ENCODE measurements around the gene ETS1. TPM values are rescaled to one million over a fixed set of nuclear protein-coding genes. Genes with fewer than 3 reads are reported as not detected.
A peak's percentile ranks its signal among the peaks of the same experiment; 100 is the strongest.

The ETS1 gene
- total and polyA plus RNA-seq, 8 donors = 70.2 to 139 (median 128) TPM

DNA sequence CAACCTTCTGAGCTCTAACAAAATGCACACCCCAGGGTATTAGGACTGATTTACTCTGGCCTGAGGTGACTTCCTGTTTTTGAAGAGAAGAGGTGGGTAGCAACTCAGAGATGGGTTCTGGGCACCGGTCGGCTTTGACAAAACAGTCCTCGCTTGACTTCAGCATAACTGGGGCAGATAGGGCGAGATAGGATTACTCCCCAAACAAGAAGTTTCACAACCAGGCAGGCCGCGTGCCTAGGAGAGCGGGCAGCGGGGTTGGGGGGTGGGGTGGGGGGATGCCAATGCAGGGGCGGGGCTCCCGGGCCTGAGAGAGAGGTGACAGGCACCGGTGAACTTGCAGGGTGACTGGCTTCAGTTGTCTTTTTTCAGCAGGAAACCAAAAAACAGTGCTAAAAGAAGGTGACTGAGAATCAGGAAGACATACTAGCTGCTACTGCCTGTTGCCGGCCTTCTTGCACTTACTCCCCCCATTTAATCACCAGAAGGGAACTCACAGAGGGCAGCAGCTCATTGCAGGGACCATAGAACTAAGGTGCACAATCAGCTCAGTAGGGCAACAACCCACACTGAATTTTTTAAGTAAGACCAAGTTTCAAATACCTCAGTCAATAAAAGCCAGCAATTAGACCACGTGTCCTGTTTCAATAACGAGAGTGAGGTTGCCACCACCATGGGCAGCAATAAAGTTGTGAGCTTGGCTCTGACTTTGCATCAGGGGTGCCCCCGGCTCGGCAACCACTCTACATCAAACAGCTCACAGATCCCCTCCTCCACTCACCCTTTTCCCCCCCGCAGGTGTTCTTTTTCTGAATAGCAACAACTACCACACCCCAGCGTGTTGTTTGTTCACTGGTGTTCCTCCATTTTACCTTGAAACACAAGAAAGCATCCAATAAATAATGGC lies 37.2 kb upstream of the ETS1 start:
- TF ChIP-seq, protein P1, sequence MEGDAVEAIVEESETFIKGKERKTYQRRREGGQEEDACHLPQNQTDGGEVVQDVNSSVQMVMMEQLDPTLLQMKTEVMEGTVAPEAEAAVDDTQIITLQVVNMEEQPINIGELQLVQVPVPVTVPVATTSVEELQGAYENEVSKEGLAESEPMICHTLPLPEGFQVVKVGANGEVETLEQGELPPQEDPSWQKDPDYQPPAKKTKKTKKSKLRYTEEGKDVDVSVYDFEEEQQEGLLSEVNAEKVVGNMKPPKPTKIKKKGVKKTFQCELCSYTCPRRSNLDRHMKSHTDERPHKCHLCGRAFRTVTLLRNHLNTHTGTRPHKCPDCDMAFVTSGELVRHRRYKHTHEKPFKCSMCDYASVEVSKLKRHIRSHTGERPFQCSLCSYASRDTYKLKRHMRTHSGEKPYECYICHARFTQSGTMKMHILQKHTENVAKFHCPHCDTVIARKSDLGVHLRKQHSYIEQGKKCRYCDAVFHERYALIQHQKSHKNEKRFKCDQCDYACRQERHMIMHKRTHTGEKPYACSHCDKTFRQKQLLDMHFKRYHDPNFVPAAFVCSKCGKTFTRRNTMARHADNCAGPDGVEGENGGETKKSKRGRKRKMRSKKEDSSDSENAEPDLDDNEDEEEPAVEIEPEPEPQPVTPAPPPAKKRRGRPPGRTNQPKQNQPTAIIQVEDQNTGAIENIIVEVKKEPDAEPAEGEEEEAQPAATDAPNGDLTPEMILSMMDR (IDR thresholded peaks at IDR 0.05) = no peak
- peak; percentile 89 for ATAC-seq
- H3K4me1 ChIP-seq = peaks cover 0 to 56% of the 10 kb centered on the region in 2 donors
- no peaks in the 10 kb centered on the region for H3K27me3 ChIP-seq
- intact Hi-C loops (cut with DNase I) = loop anchor here in 1 of 2 donors (10.0 kb wide), 1 partner anchor 330 kb away; no protein-coding TSS in a partner anchor
- H3K4me3 ChIP-seq = no peak overlapping the region
- H3K9me3 ChIP-seq = no peaks in the 10 kb centered on the region
- H3K27ac ChIP-seq = peak overlapping the region in 1 of 2 donors; percentile 51
- H3K36me3 ChIP-seq = no peaks in the 10 kb centered on the region
- peak in 2 of 4 donors; percentile 67 to 86 for DNase-seq

DNA sequence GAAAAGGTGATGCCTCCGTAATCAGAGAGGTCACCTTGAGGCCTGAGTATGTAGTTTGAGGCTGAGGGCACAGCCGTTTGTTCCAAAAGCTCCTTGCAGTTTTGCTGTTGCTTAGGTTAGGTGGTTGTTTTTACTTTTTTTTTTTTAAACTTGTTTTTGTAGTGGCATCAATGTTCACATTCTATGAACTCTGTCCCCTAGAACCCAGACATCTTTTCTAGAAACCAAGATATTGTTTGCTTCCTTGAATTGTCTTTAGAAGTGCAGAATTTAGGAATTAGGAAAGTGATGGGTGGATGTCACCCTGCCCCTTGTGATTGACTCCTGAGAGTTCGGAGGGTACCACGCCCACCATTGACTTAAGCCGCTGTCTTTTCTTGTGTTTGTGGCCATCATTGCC lies 35.7 kb upstream of the ETS1 start:
- no peak for ATAC-seq

DNA sequence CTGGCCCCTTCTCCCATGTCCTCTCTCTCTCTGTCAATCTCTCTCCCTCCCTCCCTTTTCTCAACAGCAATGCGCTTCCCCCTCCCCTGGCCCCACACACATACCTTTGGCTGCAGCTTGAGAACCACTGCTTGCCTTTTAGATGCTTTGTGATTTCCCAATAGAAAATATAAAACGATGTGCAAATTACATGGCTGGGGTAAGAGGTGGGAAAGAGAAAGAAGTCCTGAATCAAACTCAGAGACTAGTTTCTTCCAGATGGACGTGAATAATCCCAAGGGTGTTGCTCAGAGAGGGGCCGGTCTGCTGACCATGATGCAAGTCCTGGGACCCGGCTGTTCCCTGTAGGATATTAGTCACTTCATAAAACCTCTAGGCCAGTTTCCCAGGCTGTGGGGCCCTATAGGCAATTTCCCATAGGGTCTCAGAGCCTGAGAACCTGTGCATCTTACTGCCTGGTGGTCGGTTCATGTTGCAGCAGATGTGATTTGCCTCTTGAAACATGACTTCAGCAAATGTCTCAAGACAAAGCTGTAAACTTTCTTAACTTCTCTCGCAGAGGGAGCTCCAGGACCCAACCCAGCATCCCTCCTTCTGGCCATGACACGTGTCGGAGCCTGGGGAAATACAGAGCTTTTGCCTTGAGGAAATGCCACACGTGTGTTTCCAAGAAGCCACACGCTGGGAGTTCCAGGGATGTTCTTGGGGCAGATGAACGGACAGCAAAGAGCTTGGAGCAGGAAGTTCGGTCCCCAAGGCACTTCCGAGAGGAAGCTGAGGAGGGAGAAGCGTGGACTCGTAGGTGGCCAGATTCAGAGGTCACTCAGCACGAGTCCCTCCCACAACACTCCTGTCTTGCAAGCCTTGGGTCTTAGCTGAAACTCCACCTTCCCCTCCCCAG lies 34.5 kb upstream of the ETS1 start:
- TF ChIP-seq, protein P1 (IDR thresholded peaks at IDR 0.05) = no peak
- DNase-seq (no peak), ATAC-seq (no peak)
- H3K4me1 ChIP-seq = peaks cover 0 to 36% of the 10 kb centered on the region in 2 donors
- no peak overlapping the region for H3K27ac ChIP-seq
- H3K27me3 ChIP-seq = no peaks in the 10 kb centered on the region
- no peaks in the 10 kb centered on the region for H3K36me3 ChIP-seq
- H3K4me3 ChIP-seq = no peak overlapping the region
- intact Hi-C loops (cut with DNase I) = loop anchor here in 1 of 2 donors (10.0 kb wide), 1 partner anchor 327 kb away; no protein-coding TSS in a partner anchor
- no peaks in the 10 kb centered on the region for H3K9me3 ChIP-seq

More for the DNA sequence above, 35.7 kb upstream of the ETS1 start:
- no peak overlapping the region for H3K4me3 ChIP-seq
- peaks cover 0 to 43% of the 10 kb centered on the region in 2 donors for H3K4me1 ChIP-seq
- H3K36me3 ChIP-seq = no peaks in the 10 kb centered on the region
- intact Hi-C loops (cut with DNase I) = loop anchor here in 1 of 2 donors (10.0 kb wide), 1 partner anchor 328 kb away; no protein-coding TSS in a partner anchor
- TF ChIP-seq, protein P1 (IDR thresholded peaks at IDR 0.05) = no peak
- no peaks in the 10 kb centered on the region for H3K27me3 ChIP-seq
- no peak overlapping the region for H3K27ac ChIP-seq
- no peaks in the 10 kb centered on the region for H3K9me3 ChIP-seq
- no peak for DNase-seq

DNA sequence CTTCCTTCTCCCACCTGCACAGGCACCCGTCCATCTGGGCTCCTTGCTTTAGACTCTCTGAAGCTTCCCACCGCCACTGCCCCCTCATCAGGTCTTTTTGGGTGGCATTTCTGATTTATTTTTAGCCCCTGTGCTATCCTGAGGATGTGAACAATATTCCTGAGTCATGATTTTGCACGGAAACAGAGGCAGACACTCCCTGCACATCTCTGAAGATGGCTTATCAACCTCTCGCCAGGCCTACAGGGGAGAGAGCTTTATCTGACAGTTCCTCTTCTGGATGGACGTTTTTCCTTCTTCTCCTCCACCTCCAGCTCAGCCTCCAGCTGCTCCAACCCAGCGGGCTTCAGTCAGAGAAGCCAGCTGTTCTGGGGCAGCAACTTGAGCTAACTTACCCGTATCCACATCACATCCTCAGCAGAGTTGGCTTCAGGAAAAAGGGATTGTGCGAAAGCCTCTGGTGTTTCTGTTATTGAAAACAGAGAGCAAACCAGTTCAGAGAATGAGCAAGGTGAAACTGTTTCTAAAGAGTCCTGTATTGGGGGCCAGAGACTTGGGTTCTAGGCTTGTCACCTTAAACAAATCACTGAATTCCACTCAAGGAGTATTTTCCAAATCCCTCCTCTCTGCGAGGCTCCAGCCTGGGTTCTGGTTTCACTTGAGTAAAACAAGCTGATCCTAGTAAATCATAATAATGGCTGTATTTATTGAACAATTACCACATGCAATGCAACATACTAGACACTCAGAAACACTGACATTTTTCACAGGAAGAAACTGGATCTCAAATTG lies 33.1 kb upstream of the ETS1 start:
- no peaks in the 10 kb centered on the region for H3K36me3 ChIP-seq
- H3K27ac ChIP-seq = no peak overlapping the region
- TF ChIP-seq, protein P1 (IDR thresholded peaks at IDR 0.05) = no peak
- no peaks in the 10 kb centered on the region for H3K27me3 ChIP-seq
- H3K4me1 ChIP-seq = peaks cover 0 to 32% of the 10 kb centered on the region in 2 donors
- H3K4me3 ChIP-seq = no peak overlapping the region
- intact Hi-C loops (cut with DNase I) = loop anchor here in 1 of 2 donors (10.0 kb wide), 1 partner anchor 326 kb away; no protein-coding TSS in a partner anchor
- no peaks in the 10 kb centered on the region for H3K9me3 ChIP-seq
- DNase-seq = no peak
- no peak for ATAC-seq
